LNCAP (cell line): Measurements from ENCODE around the gene NPHP4.

Experiments used
- CTCF ChIP-seq: fragments of 450-650 bp; IDR thresholded peaks from 2 replicates; pipeline ENCODE4 v1.5.1; 2017; ENCODE audit warnings: mild to moderate bottlenecking

The NPHP4 gene

DNA sequence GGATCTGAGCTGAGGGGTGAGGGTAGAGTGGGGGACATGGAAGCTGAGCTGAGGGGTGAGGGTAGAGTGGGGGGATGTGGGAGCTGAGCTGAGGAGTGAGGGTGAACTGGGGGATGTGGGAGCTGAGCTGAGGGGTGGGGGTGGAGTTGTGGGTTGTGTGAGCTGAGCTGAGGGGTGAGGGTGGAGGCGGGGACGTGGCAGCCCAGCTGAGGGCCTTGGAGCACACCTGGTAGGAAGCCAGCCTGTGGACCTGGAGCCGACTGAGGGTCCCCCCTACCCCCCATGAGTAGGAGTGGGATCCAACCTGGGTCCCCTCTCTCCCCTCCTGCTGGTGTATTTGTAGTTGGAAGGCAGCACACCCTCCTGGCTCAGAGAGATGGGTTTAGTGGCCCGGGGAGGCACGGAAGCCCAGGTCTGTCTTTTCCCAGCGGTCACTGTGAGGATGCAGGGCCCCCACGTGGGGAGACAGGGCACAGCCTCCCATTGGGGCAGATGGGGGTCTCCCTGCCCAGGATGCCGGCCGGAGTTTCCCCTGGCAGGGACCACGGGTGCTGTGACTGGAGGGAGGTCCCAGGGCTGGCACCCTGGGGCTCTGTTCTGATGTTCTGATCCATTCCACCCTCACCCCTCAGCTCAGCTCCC lies 13.2 kb upstream of the NPHP4 start:
- TF ChIP-seq CTCF = no peak

DNA sequence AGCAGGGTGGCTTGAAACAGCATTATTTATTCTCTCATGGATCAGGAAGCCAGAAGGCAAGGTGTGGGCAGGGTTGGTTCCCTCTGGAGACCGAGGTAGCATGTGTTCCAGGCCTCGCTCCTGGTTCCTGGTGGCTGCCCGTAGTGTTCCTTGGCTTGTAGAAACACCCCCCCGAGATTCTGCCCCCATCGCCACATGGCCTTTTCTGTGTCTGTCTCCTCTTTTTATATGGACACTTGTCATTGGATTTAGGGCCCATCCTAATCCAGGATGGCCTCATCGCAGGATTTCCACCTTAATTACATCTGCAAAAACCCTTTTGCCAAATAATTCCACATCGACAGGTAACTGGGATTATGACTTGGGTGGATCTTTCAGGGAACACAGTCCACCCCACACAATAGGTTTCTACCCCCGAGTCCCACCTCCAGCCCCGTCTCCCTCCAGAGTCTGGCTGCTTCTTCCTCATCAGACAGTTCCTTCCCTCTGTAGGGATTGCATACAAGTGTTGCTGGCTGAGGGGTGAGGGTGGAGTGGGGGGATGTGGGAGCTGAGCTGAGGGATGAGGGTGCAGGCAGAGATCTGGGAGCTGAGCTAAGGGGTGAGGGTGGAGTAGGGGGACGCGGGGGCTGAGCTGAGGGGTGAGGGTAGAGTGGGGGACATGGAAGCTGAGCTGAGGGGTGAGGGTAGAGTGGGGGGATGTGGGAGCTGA lies 12.3 kb upstream of the NPHP4 start:
- TF ChIP-seq CTCF = no peak

GRCh38 chr1:6003568-6004411 lies 11.6 kb upstream of the NPHP4 start:
- no peak for TF ChIP-seq CTCF

GRCh38 chr1:6002714-6003501 lies 10.7 kb upstream of the NPHP4 start:
- TF ChIP-seq CTCF = no peak

DNA sequence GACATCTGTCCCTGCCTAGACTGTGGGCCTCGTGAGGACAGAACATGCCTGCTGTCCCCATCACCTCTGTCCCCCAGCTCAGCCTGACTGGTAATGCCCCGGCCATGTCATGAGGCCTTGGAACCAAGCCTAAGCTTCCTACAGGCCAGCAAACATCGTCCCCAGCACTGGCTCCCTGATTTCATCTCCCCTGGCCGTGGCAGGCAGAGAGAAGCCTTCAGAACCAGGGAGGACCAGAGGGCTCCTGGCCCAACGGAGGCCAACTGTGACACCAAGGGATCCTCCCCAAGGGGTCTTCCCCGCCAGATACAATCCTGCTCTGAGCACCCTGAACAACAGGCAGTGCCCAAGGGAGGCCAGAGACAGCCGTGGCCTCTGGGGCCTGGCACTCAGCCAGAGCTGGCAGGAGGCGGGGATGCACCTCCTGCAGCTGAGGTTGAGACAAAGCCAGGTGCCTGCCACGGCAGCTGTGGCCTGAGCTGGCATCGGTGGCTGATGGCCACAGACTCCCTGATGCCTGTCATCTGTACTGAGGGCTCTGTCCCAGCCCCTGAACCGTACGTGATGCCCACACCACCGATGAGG lies 9.9 kb upstream of the NPHP4 start:
- TF ChIP-seq CTCF = no peak

DNA sequence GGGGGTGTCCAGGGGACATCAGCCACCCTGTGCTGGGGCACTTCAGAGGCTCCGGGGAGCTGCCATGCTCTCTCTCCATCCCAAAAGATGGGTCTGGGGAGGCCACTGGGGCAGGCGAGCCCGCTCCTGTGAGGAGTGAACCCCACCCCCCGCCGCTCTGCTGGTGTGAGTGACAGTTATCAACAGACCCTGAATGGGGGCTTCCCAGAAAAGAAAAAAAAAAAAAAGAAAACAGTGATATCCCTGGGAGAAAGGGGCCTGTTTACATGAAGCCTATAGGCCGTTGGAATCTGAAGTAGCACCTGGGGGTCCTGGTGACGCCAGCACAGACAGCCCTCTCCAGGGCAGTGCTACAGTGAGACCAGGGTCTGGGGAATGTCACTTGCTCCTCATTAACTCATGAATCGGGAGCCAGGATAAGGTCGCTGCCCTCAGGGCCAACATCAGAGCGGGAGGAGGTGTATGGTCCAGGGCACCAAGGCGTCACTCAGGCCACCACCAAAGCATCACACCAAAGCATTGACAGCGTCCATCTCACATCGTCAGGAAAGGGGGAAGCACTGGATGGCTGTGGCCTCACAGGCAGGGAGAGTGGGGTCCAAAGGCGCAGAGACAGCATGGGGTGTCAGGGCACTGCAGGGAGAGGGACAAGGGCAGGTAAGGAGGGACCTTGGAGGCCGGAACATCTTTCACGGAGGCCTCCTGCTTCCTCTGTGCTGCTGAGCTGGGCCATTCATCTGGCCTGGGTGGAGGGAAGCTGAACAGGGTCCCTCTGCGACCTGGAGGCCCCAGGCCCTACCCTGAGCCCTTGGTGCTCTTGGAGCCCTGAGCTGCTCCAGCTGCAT lies 8.4 kb upstream of the NPHP4 start:
- TF ChIP-seq CTCF = no peak
